Embryonic facial prominence (tissue), 1 donor: Measurements from ENCODE around the gene GPATCH8.
"Not testable (repeated sequence)": the region's sequence is repeated elsewhere in the genome, so short reads cannot be mapped to it uniquely, and the experiment has no call there.

Experiments
- DNase-seq: peaks from one replicate; pipeline ENCODE4 v3.0.0-alpha.2; 2016; ENCODE audit errors: extremely low spot score

Gene GPATCH8

DNA sequence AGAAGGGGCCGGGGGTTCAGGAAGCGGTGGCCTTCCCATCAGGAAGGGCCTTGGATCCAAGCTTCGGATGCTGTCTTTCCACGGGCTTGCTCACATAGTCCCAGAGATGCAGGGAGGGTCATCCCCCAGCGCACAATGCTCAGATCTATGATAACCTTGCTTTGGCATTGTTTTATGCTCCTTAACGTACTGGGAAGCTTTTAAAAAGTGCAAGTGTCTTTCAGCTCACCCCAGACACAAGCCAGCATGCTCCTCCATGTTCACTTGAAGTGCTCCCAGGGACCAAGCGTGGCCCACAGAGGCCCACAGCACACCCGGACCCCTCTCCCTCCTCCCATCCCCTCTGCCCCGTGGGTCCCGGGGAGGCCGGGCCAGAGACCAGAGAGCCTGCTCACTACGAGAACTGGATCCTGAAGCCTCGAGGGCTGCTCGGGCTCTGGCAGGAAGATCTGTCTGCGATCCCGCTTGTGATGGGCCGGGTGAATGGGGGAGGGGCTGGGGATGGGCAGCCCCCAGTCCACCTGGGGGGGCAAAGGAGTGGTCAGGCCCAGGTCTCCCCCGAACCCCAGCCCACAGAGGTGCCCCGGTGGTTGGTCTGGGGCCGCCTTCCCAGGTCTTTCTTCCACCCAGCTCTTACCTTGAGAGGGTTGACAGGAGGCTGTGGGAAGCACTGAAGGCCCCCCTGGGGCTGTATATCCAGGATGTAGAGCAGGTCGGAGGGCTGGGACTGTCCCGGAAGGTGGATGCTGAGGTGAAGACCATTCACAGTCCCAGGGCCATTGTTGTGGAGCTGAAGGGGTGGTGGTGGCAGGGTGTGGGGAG lies 127.8 kb downstream of the GPATCH8 start:
- DNase-seq, result no peak

DNA sequence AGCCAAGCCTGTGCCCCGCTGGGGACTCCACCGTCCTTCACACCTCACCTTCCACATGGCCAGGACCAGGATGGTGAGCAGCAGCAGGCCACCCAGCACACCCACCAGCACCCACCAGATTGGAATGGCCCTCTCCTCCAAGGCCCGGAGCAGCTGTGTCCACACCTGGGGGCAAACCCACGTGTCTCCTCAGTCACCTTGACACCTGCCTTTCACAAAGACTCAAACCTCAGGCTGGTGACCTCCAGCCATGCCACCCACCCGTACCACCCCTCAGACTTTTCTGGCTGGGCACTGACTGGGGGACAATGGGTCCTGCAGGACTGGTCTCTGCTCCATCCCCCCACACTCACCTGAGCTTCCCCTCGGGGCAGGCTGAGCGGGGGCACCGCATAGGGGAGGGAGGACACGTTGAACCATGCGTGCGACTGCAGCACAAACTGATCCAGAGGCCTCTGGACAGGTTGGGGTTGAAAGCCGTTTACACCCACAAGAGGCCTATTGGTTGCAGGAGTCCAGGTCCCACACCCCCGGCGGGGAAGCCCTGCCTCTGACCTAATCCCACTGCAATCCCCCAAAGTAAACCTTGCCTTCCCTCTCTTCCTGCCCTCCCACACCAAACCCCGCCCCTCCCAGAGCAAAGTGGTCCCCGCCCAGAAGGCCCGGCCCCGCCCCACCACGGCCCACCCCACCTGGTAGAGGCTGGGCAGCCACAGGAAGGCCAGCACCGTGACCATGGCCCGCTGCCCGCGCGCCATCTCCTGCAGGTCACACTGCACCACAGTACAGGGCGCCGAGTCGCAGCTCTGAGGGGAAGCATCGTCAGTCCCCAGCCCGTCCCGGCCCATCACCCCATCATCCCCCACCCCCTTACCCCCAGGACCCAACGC lies 128.7 kb downstream of the GPATCH8 start:
- no peak for DNase-seq

DNA sequence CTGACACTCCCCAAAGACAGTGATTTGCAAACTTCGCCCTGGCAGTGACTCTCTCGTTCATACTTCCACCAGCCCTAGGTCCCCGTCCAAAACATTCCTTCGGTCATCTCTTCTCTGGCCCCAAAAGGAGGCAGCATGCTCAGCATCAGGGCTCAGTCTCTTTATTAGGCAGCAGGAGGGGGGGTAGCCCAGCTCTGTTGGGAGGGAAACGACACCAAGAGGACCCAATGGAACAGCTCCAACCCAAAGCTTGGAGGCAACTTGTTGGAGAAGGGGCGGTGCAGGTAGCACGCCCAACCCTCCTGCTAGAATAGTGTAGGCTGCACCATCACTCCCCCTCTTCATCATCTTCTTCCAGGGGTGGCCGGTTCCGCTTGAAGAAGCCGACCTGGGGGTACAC lies 131.2 kb downstream of the GPATCH8 start:
- no peak for DNase-seq

DNA sequence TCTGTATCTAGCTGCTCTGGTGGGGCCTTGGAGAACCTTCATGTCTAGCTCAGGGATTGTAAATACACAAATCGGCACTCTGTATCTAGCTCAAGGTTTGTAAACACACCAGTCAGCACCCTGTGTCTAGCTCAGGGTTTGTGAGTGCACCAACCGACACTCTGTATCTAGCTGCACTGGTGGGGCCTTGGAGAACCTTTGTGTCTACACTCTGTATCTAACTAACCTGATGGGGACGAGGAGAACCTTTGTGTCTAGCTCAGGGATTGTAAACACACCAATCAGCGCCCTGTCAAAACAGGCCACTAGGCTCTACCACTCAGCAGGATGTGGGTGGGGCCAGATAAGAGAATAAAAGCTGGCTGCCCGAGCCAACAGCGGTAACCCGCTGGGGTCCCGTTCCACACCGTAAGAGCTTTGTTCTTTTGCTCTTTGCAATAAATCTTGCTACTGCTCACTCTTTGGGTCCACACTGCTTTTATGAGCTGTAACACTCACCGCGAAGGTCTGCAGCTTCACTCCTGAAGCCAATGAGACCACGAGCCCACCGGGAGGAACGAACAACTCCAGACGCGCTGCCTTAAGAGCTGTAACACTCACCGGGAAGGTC lies 133.7 kb downstream of the GPATCH8 start:
- not testable (repeated sequence) for DNase-seq

DNA sequence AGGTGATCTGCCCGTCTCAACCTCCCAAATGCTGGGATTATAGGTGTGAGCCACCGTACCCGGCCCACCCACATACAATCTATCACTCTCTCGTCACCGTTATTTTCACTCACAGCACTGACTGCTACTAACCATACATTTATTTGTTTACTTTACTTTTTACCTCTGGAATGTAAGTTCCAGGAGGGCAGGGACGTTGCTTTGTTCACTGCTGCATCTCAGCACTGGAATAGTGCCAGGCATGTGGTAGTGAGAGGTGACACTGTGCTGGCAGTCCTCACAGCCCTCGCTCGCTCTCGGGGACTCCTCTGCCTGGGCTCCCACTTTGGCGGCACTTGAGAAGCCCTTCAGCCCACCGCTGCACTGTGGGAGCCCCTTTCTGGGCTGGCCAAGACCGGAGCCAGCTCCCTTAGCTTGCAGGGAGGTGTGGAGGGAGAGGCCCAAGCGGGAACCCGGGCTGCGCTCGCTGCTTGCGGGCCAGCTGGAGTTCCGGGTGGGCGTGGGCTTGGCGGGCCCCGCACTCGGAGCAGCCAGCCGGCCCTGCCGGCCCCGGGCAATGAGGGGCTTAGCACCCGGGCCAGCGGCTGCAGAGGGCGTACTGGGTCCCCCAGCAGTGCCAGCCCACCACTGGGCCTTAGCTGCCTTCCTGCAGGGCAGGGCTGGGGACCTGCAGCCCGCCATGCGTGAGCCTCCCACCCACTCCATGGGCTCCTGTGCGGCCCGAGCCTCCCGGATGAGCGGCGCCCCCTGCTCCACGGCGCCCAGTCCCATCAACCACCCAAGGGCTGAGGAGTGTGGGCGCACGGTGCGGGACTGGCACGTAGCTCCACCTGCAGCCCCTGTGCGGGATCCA lies 134.6 kb downstream of the GPATCH8 start:
- not testable (repeated sequence) for DNase-seq

DNA sequence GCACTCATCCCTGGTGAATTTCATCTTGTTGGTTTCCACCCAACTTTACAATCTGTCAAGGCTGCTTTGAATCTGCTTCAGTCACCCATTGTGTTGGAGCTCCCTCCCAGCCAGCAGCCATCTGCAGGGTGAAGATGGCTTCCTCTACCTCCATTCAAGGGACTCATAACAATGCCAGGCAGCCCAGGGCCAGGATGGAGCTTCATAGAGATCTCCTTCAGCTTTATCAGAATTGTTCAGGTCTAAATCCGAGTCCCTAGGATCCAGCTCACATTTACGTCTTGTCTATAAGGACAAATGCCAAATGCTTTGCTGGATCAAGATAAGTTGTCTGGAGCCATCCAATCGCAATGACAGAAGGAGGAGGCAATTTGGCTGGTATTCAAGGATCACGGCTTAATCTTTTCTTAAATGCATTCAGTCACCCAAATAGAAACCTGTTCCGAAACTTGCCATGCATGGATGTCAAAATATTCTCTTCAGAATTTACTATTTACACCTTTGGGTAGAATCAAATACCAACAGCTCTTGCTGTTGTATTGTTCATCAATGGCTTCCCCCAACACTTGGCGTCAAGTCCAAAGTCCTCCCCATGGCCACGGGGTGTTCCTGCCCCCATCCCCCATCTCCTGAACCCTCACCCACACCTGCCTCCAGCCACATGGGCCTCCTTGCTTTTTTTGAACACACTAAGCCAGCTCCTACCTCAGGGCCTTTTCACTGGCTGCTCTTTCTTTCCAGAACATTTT lies 135.8 kb downstream of the GPATCH8 start:
- no peak for DNase-seq

DNA sequence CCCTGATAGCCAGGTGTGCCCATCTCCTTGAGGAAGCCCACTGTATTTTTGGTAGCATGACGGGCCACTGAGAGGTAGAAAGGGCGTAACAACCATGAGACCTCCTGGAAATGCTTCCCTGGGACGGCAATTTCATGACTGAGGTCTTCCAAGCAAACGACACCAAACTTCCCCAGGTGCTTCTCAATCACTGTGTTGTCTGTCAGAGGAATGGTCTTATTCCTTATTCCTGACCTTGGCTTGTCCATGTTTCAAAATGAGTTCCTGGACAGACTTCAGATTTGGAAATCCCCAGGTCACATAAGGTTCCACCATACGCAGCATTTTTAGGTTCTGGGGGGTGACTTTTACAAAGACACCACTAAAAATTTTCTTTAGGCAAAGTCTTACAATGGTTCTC lies 138.2 kb downstream of the GPATCH8 start:
- not testable (repeated sequence) for DNase-seq

DNA sequence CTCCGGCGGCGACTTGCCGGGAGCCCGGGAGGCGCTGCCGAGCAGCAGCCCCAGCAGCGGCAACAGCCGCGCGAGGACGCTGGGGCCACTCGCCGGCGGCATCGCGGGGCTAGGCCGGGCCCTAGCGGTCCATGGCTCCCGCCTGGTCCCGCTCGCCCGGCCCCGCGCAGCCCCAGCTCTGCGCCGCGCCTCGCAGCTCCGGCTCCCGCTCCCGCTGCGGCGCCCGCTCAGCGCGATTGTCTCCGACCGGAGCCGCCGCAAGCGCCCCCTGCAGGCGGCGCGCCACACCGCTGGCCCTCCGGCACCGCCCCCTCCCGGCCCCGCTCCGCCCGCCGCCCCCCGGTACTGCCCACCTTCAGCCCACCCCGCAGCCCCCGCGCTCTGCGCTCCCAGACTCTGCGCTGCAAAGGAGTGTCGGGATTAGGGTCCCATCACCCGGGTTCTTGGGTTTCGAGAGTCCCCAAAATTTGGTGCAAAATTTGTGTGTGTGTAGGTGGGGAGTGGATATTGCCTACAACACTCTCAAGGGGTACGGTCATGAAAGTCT lies 139.5 kb downstream of the GPATCH8 start, which contains the start of gene FAM171A2:
FAM171A2 (minus strand) TSS at position 241 of the 547 bp plus-strand sequence; CDS start at position 102, 139 bp downstream.
- DNase-seq, result no peak

DNA sequence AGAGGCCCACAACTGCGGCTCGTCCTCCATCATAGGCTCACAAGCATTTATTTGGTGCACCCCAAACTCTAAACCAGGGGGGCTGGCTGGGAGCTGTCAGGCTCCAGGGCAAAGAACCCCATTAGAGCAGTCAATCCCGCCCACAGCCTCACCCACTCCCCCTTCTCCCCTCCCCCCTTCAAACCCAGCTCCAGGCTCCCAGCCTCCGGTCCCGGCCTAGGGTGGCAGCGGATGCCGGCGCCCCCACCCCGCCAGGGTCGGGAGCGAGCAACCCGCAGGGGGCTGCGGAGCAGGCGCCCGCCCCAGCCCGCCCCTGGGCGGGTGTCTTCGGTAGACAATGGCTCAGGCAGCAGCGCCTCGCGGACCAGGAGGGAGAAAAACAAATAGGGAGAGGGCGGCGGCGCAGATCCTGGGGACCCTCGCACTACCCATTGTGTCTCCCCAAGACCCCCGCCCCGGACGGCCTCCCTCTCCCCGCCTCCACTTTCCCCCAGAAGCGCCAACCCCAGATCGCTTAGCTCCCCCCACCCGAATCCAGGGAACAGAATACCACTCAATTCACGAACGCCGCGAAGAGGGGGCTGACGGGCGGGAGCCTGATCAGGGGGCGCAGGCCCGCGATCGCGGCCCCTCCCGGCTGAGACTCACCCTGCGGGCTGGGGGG lies 140.1 kb downstream of the GPATCH8 start:
- no peak for DNase-seq

DNA sequence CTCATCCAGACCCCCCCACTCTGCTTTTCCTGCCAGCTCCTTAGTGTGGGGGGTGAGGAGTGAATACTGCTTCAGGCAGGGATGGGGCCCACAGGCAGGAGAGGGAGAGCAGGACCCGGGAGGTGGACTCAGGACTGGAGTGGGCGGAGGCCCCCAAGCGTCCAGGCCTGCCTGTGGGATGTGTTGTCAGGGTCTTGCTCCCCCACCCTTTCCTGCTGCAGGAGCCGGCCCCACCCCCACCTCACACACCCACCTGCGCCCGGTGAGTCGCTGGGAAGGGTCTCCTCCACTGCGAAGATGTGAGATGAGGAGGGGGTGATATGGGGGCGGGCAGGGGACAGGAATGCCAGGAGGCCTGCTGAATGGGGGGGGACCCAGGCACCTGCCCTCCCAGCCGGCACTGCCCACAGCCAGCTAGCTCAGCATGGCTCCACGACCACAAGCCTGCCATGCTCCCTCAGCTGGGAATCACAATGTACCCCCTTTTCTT lies 140.7 kb downstream of the GPATCH8 start:
- DNase-seq, result no peak

DNA sequence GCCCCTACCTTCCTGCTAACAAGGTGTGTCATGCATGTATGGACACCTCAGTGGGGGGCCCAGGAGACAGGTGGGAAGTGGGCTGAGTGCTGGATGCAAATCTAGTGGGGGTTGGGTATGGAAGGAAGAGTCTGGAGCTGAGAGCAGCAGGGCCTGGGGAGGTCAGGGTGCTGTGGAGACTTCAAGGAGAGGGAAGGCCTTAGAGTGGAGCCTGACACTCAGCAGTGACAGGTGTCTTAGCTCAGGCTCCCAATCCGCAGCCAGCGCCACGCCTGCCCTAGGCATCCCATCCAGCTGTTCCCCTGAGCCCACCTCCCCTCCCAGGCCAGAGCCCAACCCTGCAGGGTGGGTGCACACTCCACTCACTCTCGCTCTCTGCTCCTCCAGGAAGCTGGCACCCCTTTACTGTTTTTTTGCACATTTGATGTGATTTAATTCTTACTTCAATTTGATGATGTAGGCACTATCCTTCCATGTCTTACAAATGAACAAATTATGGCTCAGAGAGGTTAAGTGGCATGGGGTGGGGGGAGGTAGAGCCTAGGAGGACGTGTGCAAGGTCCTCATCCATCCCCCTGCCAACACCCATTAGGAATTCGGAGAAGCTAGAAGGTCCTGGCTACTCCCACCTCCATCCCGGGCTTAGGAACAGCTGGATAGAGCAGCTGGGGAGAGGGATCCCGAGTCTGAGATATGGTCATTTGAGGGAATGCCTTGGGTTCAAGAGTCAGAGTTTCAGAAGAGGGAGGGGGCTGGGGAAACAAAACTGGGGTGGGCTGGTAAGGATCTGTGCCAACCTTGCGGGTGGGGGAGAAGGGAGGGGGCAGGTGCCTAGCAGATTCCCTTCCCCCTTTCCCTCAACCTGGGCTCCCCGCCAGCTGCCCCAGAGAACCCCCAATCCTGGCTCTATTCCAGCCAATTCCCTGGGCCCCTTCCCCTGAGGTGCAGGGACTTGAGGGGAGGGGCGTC lies 141.6 kb downstream of the GPATCH8 start:
- no peak for DNase-seq

DNA sequence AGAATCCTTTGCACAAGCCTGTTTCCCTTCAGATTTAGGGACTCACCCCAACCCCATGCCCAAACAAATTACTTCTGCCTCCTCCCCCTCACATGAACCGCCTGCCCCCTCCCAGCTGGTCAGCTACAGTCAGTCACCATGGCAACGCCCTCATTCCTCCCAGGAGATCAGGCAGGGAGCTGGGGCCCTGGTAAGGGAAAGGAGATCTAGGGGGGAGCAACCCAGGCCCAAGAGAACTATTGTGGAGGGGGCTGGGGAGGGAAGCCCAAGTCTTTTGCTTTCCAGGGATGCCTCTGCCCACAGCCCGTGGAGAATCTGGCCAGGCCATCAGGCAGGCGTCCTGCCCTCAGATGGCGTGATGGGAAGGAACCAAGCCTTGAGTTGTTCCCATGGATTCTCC lies 142.4 kb downstream of the GPATCH8 start:
- DNase-seq, result no peak

DNA sequence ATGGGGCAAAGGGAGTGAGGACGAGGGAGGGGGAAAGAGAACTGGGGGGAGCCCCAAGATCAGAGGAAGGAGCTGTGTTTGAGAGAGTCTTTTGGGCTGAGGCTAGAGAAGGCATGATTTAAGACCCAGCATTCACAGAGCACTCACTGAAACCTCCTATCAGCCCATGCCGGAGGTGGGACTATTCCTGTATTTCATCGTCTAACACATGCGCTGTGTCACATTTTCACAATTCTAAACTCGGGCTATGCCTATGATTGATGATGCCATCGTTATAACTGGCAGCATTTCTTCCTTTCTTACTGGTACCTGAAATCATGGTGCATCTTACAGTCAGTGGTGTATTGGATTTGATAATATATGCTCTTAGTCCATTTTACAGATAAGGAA lies 143.1 kb downstream of the GPATCH8 start:
- DNase-seq, result no peak

DNA sequence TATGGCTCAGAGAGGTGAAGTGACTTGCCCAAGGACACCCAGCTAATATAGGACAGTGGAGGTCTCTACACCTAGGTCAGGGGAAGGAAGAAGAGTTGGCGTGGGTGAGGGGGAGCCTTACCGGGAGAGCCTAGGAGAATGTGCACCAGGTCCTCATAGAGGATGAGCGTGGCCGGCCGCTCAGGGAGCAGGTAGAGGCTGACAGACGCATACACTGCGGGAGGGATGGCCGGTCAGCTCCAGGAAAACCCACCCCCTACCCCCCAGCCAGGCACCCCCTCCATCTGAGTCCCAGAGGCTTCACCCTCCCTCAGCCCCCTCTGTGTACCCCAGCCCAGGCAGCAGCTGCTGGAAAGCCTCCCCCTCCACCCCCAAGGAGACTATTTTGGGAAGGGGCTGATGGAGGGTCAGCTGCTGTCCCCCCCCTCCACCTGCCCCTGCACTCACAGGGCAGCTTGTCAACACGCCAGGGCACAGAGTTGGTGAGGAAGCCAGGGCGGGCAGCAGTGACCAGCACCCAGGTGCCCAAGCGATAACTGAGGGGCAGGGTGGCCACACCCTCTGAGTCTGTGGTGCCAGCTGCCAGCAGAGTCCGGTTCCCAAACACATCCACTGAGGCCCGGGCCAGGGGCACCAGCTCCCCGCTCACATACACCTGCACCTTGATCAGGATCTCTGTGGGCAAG lies 143.6 kb downstream of the GPATCH8 start:
- DNase-seq, result no peak

DNA sequence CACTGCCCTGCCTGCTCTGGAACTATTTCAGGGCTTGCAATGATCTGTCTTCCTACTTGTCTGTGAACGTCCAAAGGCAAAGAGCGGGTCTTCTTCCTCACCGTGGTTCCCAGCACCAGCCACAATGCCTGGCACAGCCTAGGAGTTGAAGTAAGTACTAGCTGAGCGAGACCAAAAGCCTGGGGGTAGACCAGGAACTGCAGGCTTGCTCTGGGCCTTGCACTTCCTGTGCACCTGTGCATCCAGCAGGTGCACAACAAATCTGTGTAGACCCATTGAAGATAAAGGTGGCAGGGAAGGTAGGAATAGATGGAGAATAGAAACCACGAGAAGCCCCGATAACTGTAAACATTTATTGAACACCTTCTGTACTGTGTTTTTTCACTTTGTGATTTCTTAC lies 144.2 kb downstream of the GPATCH8 start:
- no peak for DNase-seq

DNA sequence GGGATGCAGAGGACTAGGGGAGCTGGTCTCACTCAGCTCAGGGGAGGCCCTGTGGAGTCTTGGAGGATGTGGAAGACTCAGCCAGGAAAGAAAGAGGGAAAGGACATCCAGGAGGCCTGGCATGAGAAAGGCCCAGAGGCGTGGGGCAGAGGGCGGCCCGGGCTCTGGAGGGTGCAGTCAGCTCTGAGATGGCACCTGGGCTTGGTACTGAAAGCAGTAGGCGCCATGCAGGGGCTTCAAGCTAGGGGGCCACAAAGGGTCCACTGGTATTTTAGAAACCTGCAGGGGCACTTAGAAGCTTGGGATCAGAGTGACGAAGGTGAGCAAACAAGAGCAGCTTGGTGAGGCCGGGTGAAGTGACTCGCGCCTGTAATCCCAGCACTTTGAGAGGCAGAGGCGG lies 145.1 kb downstream of the GPATCH8 start:
- DNase-seq, result no peak

DNA sequence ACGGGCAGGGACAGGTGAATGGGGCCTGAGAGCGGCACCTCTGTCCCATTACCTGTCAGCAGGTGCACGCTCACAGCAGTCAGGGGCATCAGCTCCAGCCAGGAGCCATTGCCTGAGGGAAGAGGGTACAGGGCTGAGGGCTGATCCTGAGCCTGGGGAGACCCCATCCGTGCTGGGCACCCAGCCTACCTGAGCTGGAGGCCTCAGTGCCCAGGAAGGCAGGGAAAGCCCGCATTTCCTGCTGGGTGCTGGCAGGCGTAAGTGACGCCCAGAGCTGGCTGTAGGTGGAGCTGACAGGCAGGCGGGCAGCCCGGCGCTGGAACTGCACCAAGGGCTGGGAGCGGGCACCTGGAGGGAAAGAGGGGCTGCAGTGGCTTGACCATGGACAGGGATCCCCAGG lies 147.0 kb downstream of the GPATCH8 start:
- DNase-seq, result no peak

DNA sequence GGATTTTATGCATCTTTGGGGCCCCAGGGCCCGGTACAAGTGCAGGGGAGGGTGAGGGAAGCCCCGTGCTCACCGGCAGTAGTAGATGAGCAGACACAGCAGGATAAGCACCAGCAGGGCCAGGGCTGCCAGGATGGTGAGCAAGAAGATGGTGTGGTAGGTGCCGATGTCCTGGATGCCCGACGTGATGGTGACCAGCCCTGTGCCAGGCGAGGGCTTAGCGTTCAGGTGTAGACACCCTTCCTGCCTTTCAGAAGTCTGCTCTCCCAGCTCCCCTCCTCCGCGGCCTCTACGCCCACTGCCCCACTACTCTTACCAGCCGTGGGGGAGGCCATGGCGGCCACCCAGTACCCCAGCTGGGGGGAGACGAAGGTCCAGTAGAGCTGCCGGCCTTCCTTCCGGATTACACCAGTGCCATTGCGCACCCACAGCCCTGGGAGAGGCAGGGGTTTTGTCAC lies 147.5 kb downstream of the GPATCH8 start:
- DNase-seq, result no peak
